C4-2B (cell line): ENCODE measurements around the gene CLIP1.

Experiments
- H3K27ac ChIP-seq: fragments of 450-650 bp; 2 replicates; pipeline ENCODE4 v1.5.1; 2017
- CTCF ChIP-seq: fragments of 450-650 bp; conservative IDR thresholded peaks from 2 replicates; pipeline ENCODE4 v1.5.1; 2017; ENCODE audit warnings: mild to moderate bottlenecking
- ZFX ChIP-seq: fragments of 450-650 bp; IDR thresholded peaks from 2 replicates; pipeline ENCODE4 v1.6.1; 2017

The CLIP1 gene

GRCh38 chr12:122349078-122349477, 73.4 kb downstream of the CLIP1 start:
- no peak for TF ChIP-seq CTCF
- no peak for TF ChIP-seq ZFX
- H3K27ac ChIP-seq, result no peak overlapping the region; the same call in 1 of the 2 replicates

GRCh38 chr12:122348505-122348904, 74.0 kb downstream of the CLIP1 start:
- H3K27ac ChIP-seq, result no peak overlapping the region
- TF ChIP-seq ZFX (no peak), CTCF (no peak)

GRCh38 chr12:122346054-122346453, 76.4 kb downstream of the CLIP1 start:
- TF ChIP-seq CTCF (no peak), ZFX (no peak)
- H3K27ac ChIP-seq, result no peak overlapping the region

GRCh38 chr12:122345042-122345441, 77.4 kb downstream of the CLIP1 start:
- no peak overlapping the region for H3K27ac ChIP-seq
- TF ChIP-seq CTCF, result no peak
- TF ChIP-seq ZFX, result no peak

- TF ChIP-seq CTCF (peak; percentile 90), ZFX (no peak)
- H3K27ac ChIP-seq, result no peak overlapping the region
Measured at GRCh38 chr12:122336015-122336946, 86.2 kb downstream of the CLIP1 start.

GRCh38 chr12:122333142-122334087, 89.1 kb downstream of the CLIP1 start:
- TF ChIP-seq ZFX (no peak), CTCF (no peak)
- H3K27ac ChIP-seq, result no peak overlapping the region
